NCI-H226 (cell line): ENCODE results near the gene CENPT.

ENCODE experiments used
- DNase-seq: peaks from one replicate; pipeline ENCODE4 v3.0.0-alpha.2; 2015

CENPT gene

GRCh38 chr16:67847064-67847861 lies at the start of gene CENPT:
TSS of gene CENPT (minus strand) at chr16:67847693. CDS start at chr16:67833859, 13,834 bp downstream.
- peak; percentile 88 for DNase-seq

GRCh38 chr16:67897231-67897630 lies 49.7 kb upstream of the CENPT start:
- DNase-seq: no peak

GRCh38 chr16:67893743-67894399 lies 46.4 kb upstream of the CENPT start:
- DNase-seq: no peak

GRCh38 chr16:67892899-67893742 lies 45.6 kb upstream of the CENPT start, which contains the start of gene PSKH1:
TSS of gene PSKH1 (plus strand) at chr16:67893254. CDS start at chr16:67908750, 15,496 bp downstream.
- DNase-seq: peak; percentile 88

- DNase-seq: no peak
These were observed 44.9 kb upstream of the CENPT start for GRCh38 chr16:67892375-67892774.

- no peak for DNase-seq
These were observed 40.8 kb upstream of the CENPT start for GRCh38 chr16:67888331-67888730.

- DNase-seq: no peak
These were observed 38.9 kb upstream of the CENPT start for GRCh38 chr16:67886387-67886786.

- no peak for DNase-seq
These were observed 38.5 kb upstream of the CENPT start for GRCh38 chr16:67885976-67886375.

GRCh38 chr16:67885545-67885944 lies 38.1 kb upstream of the CENPT start:
- DNase-seq: no peak

GRCh38 chr16:67884684-67885083 lies 37.2 kb upstream of the CENPT start, which contains the start of gene NRN1L:
TSS of gene NRN1L (plus strand) at chr16:67884885. CDS start at chr16:67884904, 19 bp downstream.
- DNase-seq: peak; percentile 94

GRCh38 chr16:67883872-67884261 lies 36.4 kb upstream of the CENPT start:
- DNase-seq: no peak

- DNase-seq: no peak
These were observed 35.8 kb upstream of the CENPT start for GRCh38 chr16:67883146-67883871.

- DNase-seq: no peak
These were observed 35.1 kb upstream of the CENPT start for GRCh38 chr16:67882374-67883145.

- DNase-seq: no peak
These were observed 34.2 kb upstream of the CENPT start for GRCh38 chr16:67881621-67882161.

- no peak for DNase-seq
These were observed 33.1 kb upstream of the CENPT start for GRCh38 chr16:67880584-67880983.

- DNase-seq: no peak
These were observed 32.4 kb upstream of the CENPT start for GRCh38 chr16:67879936-67880335.

GRCh38 chr16:67879462-67879861 lies 32.0 kb upstream of the CENPT start:
- DNase-seq: no peak

GRCh38 chr16:67878846-67879245 lies 31.4 kb upstream of the CENPT start:
- no peak for DNase-seq

GRCh38 chr16:67878232-67878631 lies 30.7 kb upstream of the CENPT start:
- DNase-seq: no peak

GRCh38 chr16:67877064-67877463 lies 29.6 kb upstream of the CENPT start:
- DNase-seq: no peak

- DNase-seq: no peak
These were observed 26.9 kb upstream of the CENPT start for GRCh38 chr16:67874372-67874771.
